ENCODE results near the gene STH.

Gene STH

GRCh38 chr17:45984368-45984767 is 14.7 kb upstream of the STH start:
- no peak for ATAC-seq
- TF ChIP-seq ZC3H10 (CRISPR knock-in tag; IDR thresholded peaks at IDR 0.05) (no peak), BACH2 (CRISPR knock-in tag; IDR thresholded peaks at IDR 0.05; ENCODE audit: borderline replicate concordance) (no peak), POU6F1 (CRISPR knock-in tag; IDR thresholded peaks at IDR 0.05; ENCODE audit: borderline replicate concordance, low read depth) (no peak), ZNF565 (CRISPR knock-in tag; conservative IDR thresholded peaks at IDR 0.05; ENCODE audit: low read depth) (no peak), ISL1 (CRISPR knock-in tag; IDR thresholded peaks at IDR 0.05) (no peak), ZFP3 (CRISPR knock-in tag; IDR thresholded peaks at IDR 0.05) (no peak), PPARA (CRISPR knock-in tag; IDR thresholded peaks at IDR 0.05; ENCODE audit: borderline replicate concordance) (no peak), PATZ1 (CRISPR knock-in tag; IDR thresholded peaks at IDR 0.05; ENCODE audit: borderline replicate concordance) (no peak), TSHZ2 (CRISPR knock-in tag; IDR thresholded peaks at IDR 0.05) (no peak)

- ATAC-seq, result no peak
Observed at GRCh38 chr17:45985447-45985846, 13.6 kb upstream of the STH start.

More at GRCh38 chr17:45985447-45985846, 13.6 kb upstream of the STH start:
- TF ChIP-seq CSRNP3 (CRISPR knock-in tag; IDR thresholded peaks at IDR 0.05) (no peak), ESRRG (CRISPR knock-in tag; IDR thresholded peaks at IDR 0.05) (no peak), ISL1 (CRISPR knock-in tag; IDR thresholded peaks at IDR 0.05) (no peak), TCF4 (CRISPR knock-in tag; IDR thresholded peaks at IDR 0.05; ENCODE audit: borderline replicate concordance) (no peak), ZNF565 (CRISPR knock-in tag; conservative IDR thresholded peaks at IDR 0.05; ENCODE audit: low read depth) (no peak), ARNTL (CRISPR knock-in tag; IDR thresholded peaks at IDR 0.05; ENCODE audit: borderline replicate concordance, low read depth) (no peak), ZNF70 (CRISPR knock-in tag; IDR thresholded peaks at IDR 0.05) (no peak), CREB5 (CRISPR knock-in tag; IDR thresholded peaks at IDR 0.05; ENCODE audit: low read depth) (no peak), RARB (CRISPR knock-in tag; IDR thresholded peaks at IDR 0.05) (no peak), ZNF8 (CRISPR knock-in tag; IDR thresholded peaks at IDR 0.05) (no peak), TOX (CRISPR knock-in tag; IDR thresholded peaks at IDR 0.05; ENCODE audit: borderline replicate concordance) (no peak), TSHZ2 (CRISPR knock-in tag; IDR thresholded peaks at IDR 0.05) (no peak), ZFP3 (CRISPR knock-in tag; IDR thresholded peaks at IDR 0.05) (no peak), PATZ1 (CRISPR knock-in tag; IDR thresholded peaks at IDR 0.05; ENCODE audit: borderline replicate concordance) (no peak), PPARA (CRISPR knock-in tag; IDR thresholded peaks at IDR 0.05; ENCODE audit: borderline replicate concordance) (no peak), SNAI2 (CRISPR knock-in tag; IDR thresholded peaks at IDR 0.05) (no peak), ZC3H10 (CRISPR knock-in tag; IDR thresholded peaks at IDR 0.05) (no peak), CSDC2 (CRISPR knock-in tag; IDR thresholded peaks at IDR 0.05) (no peak)
